ENCODE results near the gene BAIAP2.
"Not testable (repeated sequence)": the region's sequence is repeated elsewhere in the genome, so short reads cannot be mapped to it uniquely, and the experiment has no call there.

The BAIAP2 gene

DNA sequence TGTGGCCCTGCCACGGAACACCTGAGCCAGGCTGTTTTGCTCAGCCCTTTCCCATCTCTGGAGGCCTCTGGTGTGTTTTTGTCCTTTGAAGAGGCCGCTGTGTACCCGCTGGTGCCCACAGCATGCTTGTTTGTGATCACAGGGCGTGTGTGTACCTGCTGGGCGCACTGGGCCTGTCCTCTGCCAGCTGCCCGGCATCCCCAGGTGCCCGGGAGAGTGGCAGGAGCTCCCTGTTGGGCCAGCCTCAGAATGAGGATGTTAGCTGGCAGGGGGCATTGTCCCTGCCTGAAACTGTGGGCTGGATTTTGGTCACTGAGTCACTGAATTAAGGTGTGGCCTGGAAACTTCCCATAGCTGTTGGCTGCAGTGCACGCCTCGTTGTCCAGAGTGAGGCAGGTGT, 31.1 kb downstream of the BAIAP2 start:
- no peak for DNase-seq (ENCODE audit: low read depth in 1 of 2, low spot score in 1 of 2)

DNA sequence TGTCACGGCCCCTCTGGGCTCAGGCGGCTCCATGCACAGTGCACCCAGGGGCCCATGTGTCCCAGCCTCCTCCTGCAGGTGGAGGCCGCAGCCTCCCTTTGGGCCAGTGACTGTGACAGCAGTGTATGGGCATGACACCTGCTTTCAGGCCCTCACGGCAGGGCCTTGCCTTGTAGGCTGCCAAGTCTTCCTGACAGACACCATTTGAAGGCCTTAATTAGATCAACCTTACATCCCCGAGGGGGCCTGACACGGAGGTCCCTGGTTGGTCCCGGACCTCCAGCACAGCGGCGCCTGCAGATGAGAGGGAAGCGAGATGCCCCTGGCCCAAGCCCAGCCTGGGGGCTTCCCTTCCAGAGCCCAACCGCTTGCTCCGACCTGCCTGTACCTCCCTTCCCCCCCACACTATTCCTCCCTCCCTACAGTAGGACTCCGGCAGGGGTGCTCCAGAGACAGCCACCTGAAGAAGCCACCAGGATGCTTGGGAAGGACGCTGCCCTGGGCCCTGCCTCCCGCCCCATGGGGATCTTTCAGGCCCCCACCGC, 31.9 kb downstream of the BAIAP2 start:
- no peak for DNase-seq (ENCODE audit: low read depth in 1 of 2, low spot score in 1 of 2)

DNA sequence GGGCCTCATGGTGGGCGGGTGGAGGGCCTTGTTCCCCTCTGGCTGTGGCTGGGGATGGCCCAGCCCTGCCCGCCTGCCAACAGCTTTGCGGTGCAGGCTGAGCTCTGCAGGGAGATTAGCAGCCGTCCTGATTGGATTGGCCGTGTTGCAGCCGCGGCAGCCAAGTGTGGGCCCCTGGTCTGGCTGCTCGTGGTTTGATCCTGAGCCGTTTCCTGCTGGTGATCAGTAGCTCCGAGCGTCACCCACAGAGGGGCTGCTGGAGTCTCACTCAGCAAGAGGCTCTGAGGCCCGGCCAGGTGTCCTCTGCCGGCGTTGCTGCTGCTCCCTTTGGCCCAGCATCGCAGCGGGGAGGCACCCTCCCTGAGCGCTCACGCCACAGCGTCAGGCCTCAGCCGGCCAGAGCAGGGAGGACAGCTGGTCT, 32.5 kb downstream of the BAIAP2 start:
- no peak for DNase-seq (ENCODE audit: low read depth in 1 of 2, low spot score in 1 of 2)

DNA sequence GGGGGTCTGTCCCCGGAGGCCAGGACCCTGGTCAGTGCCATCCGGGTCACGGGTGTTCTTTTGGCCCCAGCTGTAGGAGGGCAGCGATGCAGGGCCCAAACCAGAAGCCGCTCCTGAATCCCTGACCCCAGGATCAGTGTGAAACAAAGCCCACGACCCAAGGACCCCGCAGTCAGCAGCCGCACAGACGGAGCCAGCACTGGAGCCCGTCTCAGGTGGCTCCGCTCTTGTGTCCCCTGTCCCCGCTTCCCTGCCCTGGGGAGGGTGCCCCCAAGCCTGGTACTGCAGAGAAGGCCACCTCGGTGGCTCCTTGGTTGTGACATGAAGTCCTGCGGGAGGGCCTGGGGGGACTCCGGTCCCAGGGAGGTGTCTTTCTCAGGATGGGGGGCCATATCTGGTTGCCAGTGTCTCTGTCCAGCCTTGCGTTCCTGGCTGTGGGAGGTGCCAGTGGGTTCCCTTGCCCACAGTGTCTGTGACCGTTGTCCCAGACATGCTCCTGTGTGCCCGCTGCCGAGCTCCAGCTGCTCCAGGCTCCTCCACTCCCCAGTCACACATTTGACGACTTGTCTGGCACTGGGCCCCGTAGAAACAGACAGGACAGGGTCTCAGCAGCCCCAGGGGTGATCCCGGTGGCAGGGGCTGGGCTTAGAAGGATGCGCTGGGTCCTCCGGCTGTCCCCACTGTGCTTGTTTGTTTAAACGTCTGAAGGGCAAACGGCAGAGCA, 33.6 kb downstream of the BAIAP2 start:
- DNase-seq (ENCODE audit: low read depth in 1 of 2, low spot score in 1 of 2), result no peak

DNA sequence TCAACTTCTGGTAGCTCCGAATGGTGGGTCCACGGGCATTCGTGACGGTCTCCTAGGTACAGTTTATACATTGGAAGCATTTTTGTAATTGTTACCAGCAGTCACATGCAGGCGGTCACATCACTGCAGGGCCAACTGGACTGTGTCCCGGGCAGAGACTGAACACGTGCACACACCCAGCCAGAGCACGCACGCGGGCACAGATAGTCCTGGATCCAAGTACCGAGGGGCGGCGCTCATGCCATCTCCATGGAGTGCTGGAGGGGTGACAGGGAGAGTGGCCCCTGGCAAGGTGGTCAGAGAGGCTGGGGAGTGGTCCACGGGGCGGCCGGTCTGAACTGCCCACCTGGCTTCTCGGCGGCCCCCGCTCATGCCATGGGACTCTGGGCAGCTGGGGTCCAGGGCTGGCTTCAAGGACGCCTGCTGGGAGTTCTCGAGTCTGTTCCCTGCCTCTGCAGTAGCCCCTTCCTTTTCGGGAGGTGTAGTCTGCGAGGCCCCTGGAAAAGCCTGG, 34.2 kb downstream of the BAIAP2 start:
- DNase-seq (ENCODE audit: low read depth in 1 of 2, low spot score in 1 of 2), result no peak

DNA sequence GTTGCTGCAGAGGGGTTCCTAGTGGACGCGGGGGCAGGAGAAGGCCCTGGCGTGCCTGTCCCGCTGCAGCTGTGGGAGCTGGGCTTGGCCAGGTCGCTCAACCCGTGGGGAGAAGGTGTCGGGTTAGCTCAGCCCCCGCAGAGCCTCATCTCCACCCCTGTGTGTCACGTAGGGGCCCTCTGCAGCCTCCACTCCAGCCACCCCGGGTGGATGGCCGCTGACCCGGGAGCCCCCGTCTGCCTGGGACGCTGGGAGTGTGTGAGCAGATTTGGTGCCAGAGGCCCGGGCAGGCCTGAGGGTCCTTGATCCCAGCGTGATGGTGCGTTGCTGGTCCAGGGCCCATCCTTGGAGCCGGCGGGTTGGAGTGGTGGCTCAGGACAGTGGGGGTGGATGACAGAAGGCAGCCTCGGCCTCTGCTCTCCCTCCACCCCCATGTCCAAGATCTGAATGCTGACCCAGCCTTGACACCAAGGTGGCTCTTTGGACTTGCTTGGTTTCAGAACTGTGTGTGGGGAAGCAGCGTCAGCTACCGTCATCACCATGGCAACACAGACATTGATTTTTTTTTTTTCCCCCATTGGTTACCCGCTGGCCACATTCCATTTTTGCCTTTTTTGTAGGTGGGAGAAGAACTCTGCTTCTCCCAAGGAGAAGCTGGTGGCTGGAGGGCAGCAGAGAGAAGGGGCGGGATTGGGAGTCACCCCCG, 35.7 kb downstream of the BAIAP2 start:
- DNase-seq (ENCODE audit: low read depth in 1 of 2, low spot score in 1 of 2), result no peak

DNA sequence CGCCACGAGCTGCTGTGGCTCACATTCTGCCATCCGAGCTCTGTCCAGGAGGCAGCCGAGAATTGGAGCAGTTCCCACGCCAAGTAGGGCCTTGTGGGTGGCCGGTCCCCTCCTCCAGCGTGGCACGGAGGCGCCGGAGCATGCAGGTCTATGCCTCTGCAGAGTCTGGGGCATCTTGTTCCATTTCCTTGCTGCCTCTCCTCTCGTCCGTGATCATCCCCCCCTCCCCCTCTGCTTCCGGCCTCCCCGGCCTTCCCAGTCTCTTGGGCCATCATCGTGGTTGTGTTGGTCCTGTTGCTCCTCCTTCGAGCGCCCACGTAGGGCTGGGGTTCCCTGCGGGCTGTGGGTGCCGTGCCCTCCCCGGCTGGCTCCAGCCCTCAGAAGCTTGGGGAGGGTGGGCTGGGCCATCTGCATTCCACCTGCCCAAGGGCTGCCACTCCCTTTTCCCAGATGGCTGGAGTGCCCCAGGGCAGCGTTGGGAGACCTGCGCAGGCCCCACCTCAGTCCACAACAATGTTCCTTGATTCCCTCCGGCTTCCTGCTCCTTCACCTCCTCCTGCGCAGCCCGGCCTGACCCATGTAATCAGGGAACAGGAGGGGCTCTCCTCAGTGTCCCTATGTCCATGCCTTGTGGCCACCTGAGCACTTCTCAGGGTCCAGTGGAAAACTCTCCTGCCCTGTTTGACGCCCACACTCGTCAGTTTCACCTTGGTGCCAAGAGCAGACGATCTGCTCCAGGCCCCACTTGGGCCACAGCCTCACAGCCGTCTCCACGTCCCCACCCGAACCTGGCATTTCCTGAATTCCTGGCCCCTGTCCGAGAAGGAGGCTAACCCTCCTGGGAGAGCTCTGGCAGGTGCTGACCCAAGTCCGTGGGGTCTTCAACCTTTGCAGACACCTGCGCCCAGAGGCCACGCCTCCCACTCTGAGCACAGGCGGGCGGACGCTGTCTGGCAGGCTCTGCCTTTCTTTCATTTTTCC, 37.1 kb downstream of the BAIAP2 start:
- DNase-seq (ENCODE audit: low read depth in 1 of 2, low spot score in 1 of 2), result no peak

DNA sequence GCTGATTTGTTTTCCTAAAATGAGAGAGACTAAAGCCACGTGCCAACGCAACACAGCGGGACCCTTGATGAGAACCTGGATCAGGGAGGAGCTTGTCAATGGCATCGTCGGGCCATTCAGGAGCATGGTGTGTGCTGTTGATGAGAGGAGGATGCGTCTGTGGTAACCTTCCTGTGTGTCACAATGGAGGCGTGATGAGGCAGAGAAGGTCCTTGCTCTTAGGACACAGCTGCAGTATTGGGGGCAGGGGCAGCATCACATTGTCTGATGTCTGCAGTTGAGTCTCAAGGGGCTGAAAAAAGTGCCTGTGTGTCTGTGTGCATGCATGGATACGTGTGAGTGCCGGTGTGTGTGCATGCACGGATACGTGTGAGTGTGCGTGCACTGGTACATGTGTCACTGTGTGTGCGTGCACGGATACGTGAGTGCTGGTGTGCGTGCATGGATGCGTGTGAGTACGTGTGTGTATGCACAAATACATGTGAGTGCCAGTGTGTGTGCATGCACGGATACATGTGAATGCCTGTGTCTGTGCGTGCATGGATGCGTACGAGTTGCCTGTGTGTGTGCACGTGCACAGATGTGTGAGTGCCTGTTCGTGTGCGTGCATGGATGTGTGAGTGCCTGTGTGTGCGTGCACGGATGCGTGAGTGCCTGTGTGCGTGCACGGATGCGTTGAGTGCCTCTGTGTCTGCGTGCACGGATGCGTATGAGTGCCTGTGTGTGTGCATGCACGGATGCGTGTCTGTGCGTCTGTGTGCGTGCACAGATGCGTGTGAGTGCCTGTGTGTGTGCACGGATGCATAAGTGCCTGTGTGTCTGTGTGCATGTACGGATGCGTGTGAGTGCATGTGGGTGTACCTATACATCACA, 39.3 kb downstream of the BAIAP2 start:
- no peak for DNase-seq (ENCODE audit: low read depth in 1 of 2, low spot score in 1 of 2)

DNA sequence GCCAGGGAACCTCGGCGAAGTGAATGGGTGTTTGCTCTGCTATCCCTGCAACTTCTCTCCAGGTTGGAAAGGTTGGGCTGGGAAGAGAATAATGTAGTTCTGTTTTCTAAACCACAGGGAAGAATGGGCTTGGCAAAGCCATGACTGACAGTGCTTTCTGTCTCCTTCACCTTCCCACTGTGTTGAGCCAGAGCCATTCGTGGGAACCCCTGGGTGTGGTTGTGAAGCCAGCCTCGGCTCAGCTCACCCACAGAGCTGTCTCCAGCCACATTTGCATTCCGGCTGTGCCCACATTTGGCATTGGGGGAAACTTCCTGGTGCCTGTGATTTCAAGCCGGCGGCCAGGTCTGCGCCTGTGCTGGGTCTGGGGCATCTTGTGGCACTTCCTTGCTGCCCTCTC, 39.9 kb downstream of the BAIAP2 start:
- DNase-seq (ENCODE audit: low read depth in 1 of 2, low spot score in 1 of 2), result no peak

DNA sequence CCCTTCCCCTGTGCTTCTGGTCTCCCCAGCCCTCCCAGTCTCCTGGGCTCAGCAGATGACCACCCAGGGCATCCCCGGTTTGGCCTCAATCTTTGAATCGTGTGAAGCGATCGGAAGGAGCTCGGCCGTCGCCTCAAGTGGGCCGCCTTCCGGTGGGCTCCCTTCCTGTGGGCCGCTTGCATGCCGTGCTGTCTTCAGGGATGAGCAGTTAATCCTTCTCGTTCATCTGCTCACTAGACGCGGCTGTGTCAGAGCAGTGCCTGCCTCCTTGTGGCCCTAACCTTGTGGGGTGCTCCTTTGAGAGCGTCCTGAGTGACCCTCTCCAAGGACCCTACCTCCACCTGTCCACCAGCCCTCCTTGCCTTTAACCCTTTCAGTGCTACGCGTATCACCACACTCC, 40.4 kb downstream of the BAIAP2 start:
- no peak for DNase-seq (ENCODE audit: low read depth in 1 of 2, low spot score in 1 of 2)

DNA sequence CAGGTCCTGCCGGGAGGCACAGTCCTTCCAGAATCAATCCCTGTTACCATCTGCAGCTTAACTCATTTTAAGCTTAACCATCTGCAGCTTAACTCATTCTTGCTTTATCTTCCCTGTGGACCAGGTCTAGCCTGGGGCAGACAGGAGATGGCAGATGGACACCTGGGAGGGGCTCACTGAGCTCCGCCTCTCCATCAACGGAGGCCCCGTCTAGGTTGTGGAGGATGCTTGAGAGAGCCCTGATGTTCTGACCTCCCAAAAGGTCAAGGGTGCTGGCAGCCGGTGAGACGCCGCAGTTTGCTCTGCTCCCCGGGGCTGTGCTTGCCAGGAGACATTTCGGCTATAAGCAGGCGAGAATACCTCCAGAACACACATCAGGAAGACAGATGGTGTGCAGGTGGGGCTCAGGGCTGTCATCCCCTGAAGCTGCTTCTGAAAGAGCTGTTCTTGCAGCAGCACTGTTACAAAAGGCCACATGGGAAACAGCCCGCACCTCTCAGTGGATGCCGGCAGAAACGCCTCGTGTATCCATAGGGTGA, 41.3 kb downstream of the BAIAP2 start:
- DNase-seq (ENCODE audit: low read depth in 1 of 2, low spot score in 1 of 2), result no peak

DNA sequence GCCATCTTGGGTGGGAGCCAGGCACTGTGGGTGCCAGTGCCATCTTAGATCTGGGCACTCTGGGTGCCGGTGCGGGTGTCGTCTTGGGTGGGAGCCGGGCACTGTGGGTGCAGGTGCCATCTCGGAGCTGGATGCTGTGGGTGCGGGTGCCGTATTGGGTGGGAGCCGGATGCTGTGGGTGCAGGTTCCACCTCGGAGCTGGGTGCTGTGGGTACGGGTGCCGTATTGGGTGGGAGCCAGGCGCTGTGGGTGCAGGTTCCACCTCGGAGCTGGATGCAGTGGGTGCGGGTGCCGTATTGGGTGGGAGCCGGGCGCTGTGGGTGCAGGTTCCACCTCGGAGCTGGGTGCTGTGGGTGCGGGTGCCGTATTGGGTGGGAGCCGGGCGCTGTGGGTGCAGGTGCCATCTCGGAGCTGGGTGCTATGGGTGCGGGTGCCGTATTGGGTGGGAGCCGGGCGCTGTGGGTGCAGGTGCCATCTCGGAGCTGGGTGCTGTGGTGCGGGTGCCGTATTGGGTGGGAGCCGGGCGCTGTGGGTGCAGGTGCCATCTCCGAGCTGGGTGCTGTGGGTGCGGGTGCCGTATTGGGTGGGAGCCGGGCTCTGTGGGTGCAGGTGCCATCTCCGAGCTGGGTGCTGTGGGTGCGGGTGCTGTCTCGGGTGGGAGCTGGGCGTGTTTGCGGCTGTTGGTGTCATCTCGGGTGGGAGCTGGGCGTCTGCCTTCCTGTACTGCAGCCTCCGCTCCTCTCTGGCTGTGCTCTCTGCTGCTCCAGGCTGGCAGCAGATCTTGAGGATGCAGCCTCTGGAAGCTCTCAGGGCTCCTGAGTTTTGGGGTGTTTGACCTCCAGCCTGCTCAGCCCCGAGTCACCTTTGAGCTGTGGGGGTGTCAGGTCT, 43.3 kb downstream of the BAIAP2 start:
- not testable (repeated sequence) for DNase-seq (ENCODE audit: low read depth in 1 of 2, low spot score in 1 of 2)

DNA sequence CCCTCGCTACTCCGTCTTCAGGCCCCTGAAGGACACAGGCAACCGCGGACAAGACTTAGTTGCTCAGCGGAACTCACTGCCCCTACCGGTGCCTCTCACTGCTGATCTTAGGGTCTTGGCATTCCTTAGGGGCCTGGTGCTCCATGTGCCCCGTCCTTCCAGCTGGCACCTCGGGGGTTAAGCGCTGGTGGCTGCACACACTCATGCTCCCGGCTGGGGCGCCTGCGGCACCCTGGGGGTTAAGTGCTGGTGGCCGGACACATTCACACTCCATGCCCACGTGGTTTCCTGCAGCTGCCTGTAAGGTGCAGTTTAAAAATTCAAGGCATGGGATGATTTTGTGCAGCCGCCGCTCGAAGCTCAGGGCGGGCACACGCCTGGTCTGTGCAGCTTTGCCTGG, 45.1 kb downstream of the BAIAP2 start:
- DNase-seq (ENCODE audit: low read depth in 1 of 2, low spot score in 1 of 2), result no peak

DNA sequence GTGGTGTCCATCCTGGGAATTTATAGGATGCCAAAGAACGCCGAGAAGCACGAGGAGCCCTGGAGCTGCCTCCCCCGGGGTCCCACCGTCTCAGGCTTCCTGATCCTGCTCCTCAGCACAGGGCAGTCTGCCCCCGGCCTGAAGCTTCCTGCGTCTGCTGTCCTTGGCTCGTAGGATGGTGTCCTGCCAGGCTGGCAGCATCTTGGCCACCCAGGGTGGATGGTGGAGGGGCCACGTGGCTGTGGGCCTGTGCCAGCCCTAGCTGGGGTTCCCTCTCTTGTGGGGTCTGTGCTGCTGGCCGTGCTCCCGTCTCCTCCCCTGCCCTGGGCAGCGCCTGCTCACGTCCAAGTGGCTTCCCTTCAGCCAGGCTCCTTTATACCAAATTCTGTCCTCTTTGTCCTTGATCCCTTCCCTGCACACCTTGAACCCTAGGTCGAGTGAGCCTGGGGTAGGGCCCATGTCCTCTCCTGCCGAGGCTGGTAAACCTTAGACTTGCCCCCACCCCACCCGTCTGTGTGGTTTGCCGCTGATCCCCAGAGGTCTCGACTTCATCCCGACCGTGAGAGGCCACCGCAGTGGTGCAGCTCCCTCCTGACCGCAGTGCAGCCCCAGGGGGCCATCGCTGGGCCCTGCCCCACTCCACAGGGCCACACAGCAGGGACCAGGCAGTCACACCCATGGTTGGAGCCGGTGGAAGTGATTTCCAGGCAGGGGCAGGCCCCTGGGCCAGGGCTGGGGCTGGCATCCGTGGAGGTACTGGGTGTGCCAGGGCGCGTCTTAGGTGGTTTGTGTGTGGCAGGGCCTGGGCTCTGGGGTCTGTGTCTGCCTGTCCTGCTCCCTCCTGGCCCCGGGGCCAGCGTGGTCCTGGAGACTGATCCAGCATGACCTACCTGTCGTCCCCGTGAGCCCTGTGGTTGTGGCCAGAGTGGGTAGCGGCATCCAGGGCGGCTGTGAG, 46.5 kb downstream of the BAIAP2 start:
- no peak for DNase-seq (ENCODE audit: low read depth in 1 of 2, low spot score in 1 of 2)

DNA sequence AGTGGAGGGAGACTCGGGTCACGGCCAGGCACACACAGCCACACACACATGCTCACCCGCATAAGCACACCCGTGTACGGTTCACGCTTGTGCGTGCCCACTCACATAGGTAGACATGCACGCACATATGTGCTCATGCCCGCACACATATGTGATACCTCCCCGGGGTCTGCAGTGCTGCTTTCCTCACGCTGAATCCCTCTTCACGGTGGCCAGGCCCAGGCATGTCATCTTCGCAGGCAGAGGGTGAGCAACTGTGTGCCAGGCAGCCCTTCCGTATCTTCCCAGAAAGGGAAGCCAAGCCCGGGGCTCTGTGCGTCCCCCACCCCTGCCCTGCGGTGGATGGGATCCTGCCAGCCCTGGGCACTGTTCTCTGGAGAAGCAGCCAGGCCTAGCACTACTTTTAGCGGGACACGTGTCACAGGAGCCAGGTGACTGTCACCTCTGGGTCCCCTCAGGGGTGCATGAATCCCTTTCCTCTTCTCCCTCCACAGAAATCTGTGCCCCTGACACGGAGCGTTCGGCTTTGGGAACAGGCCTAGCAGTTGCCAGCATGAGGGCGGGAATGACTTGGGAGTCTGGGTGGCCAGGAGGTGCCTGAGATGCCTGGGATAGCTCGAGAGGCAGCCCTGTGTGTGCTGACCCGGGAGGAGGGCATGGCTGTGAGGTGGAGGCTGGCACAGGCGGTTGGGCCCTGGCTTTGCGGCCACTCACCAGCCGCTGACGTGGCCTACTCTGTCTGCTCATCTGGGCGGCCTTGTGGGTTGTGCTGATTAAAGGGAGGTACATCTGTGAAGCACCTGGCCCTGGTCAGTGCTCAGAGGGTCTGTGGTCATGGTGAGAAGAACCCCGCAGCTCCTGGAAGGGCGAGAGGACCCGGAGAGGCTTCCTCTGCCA, 47.5 kb downstream of the BAIAP2 start:
- no peak for DNase-seq (ENCODE audit: low read depth in 1 of 2, low spot score in 1 of 2)

DNA sequence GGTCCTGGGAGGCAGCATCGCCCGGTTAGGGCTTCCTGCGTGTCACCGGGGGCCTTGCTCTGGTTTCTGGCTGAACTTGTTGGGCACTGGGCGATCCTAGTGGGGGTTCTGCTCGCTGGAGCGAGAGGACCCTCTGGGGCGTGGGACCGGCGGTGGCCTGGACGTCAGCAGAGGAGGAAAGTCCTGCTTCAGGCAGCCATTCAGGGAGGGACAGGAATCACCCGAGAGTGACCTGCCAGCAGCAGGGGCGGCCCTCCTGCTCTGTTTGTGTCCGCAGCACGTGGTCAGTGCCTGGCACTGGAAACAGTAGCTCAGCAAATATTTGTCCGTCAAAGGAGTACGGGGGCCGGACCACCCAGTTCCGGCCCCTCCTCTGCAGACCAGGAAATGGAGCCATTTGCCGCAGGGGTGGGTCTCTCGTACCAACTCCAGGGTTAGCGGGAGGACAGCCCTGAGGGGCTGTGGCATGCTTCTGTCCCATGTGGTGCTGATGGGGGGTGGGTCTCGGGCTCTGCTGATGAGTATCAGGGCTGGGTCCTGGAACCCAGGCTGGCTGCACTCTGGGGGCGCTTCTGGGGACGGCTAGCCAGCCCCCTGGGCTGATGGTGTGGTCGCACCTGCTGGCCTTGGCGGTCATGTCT, 48.3 kb downstream of the BAIAP2 start:
- no peak for DNase-seq (ENCODE audit: low read depth in 1 of 2, low spot score in 1 of 2)
